SK-N-MC (cell line): ENCODE measurements around the gene PDCD4.

ENCODE experiments used
- DNase-seq: peaks from one replicate; pipeline ENCODE4 v3.0.0-alpha.2; 2011; ENCODE audit warnings: low read depth, low spot score
- H3K27ac ChIP-seq: fragments of 200-600 bp; sonication (generic); 2 replicates; pipeline ENCODE4 v1.5.1; 2016; ENCODE audit warnings: mixed run types
- H3K36me3 ChIP-seq: fragments of 200-600 bp; sonication (generic); 2 replicates; pipeline ENCODE4 v1.6.1; 2017; ENCODE audit warnings: antibody characterized with exemption, low read length, mixed read lengths; ENCODE audit not compliant: insufficient read depth
- H3K4me3 ChIP-seq: fragments of 200-600 bp; sonication (generic); 2 replicates; pipeline ENCODE4 v1.5.1; 2016
- H3K9ac ChIP-seq: fragments of 200-600 bp; sonication (generic); 2 replicates; pipeline ENCODE4 v1.8.0; 2017; ENCODE audit warnings: mixed run types, mixed read lengths; ENCODE audit not compliant: insufficient read length
- H3K9me3 ChIP-seq: fragments of 200-600 bp; sonication (generic); 2 replicates; pipeline ENCODE4 v1.6.1; 2017; ENCODE audit warnings: low read depth, mild to moderate bottlenecking, antibody characterized with exemption, low read length, moderate library complexity, mixed read lengths
- EZH2 ChIP-seq: fragments of 200-600 bp; sonication (generic); IDR thresholded peaks from one replicate; pipeline ENCODE4 v1.6.1; 2017; ENCODE audit warnings: antibody characterized with exemption
- FOXP2 ChIP-seq: optimal IDR thresholded peaks from 2 replicates; pipeline ENCODE3; 2011; ENCODE audit warnings: mild to moderate bottlenecking, moderate library complexity; ENCODE audit not compliant: insufficient read depth; ENCODE audit errors: extremely low read length, control extremely low read depth
- POLR2AphosphoS5 ChIP-seq: IDR thresholded peaks from 2 replicates; pipeline ENCODE4 v1.6.1; 2012; ENCODE audit warnings: mild to moderate bottlenecking, low read depth, low read length, borderline replicate concordance

The PDCD4 gene

DNA sequence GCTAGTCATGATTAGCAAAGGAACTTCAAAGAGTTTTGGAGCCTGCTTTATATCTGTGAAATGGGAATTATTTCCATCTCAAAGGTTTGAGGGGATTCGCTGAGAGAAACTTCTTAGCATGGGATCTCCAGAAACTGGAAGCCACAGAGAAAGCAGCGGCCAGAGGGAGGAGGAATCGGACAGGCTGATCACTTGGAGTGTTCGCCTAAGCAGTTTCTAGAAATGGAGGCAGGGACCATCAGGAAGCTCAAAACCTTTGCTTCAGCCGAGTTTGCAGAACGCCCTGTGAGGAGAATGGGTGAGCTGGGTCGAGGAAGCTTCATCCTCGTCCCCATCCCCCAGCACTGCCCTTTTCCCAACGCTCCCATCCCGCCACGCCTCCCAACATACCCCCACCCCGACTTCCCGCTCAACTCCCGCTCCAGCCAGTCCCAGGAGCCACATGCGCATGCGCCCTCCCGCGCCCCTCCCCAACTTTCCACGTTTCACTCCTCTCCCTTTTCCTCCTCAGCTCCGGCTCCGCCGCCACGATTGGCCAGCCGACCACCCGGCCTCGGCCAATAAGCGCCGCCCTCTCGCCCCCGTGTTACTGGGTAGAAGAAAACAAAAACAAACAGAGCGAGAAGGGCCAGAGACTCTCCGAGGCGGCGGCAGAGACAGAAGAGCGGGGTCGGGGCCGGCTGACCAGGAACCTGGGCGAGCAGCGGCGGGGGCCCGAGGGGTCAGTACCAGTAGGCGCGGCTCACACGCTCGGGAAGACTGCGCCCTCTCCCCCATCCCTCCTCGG lies at the start of gene PDCD4:
Gene PDCD4, plus strand, starts transcription at position 631 of the 787 bp plus-strand sequence. CDS start 4,100 bp downstream, outside the sequence.
- Histone ChIP-seq H3K27ac (peak within 1 kb of the TSS; percentile 81), H3K9ac (peak within 1 kb of the TSS; percentile 83), H3K36me3 (no peaks in the 10 kb centered on the region), H3K9me3 (no peaks in the 10 kb centered on the region), H3K4me3 (peak within 1 kb of the TSS; percentile 83)
- peak; percentile 64 for DNase-seq
- TF ChIP-seq FOXP2 (no peak), POLR2AphosphoS5 (peak; percentile 53; the same call in 1 of the 2 replicates), EZH2 (no peak)

DNA sequence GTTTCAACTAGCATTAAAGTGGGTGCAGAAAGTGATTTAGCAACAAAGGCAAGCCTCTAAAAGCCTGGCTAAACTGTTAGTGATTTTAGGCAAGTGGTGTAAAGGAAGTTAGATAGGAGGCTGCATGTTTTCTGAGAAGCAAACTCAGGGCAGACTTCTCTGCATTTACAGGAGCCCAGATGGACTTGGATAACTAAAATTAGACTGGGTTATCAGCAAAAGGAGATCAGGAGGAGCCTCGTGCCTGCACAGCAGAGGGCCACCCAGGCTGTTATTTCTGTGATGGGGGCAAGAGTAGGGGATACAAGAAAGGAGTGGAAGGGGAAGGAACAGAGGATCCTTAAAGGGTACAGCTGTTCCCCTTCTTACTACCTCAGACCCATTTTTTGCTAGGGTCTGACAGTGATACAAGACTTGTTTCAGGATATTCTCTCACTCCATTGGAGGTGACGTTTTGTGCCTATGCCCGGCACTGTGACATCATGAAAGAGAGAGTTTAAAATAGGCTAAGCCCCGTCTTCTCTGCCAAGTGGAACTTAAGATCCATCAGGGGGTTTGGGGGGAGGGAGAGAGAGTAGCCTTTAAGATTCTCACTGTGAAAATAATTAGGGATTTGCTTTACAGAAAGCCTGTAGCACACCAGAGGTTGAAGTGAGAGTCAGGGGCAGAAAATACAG lies 49.6 kb upstream of the PDCD4 start:
- no peak overlapping the region for H3K27ac ChIP-seq
- no peak overlapping the region for H3K9ac ChIP-seq
- no peak for TF ChIP-seq POLR2AphosphoS5
- no peak for TF ChIP-seq EZH2
- no peak for TF ChIP-seq FOXP2
- no peak overlapping the region for H3K4me3 ChIP-seq
- H3K36me3 ChIP-seq, result no peaks in the 10 kb centered on the region
- DNase-seq, result no peak
- H3K9me3 ChIP-seq, result no peaks in the 10 kb centered on the region

DNA sequence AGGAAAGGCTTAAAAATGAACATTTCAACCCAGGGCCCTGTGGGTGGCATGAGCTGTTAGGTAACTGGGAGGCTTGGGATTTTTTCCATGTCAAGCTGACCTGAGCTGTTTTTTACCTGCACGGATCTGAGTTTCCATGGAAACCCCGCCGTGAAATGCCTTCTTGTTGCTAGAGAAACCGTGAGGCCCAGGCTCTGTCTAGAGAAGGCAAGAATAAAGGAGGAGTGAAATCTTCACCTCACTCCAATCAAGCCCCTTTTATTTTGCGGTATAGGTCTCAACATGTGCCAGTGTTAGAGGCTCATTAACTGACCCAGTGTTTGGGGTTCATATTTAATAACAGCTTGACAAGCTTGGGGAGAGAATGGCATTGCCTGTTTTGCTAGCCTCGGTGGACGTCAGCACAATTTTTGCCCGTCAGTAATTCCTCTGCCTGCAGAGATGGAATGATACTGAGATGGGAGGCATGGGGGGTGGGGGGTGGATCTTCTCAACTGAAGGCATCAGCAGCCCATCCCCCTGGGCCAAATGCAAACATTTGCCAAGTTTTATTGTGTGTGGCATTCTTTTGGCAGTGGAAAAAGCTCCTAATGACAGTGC lies 48.9 kb upstream of the PDCD4 start:
- Histone ChIP-seq H3K9me3 (no peaks in the 10 kb centered on the region), H3K4me3 (no peak overlapping the region), H3K9ac (no peak overlapping the region), H3K36me3 (no peaks in the 10 kb centered on the region), H3K27ac (no peak overlapping the region)
- no peak for TF ChIP-seq POLR2AphosphoS5
- TF ChIP-seq FOXP2, result no peak
- TF ChIP-seq EZH2, result no peak
- no peak for DNase-seq

DNA sequence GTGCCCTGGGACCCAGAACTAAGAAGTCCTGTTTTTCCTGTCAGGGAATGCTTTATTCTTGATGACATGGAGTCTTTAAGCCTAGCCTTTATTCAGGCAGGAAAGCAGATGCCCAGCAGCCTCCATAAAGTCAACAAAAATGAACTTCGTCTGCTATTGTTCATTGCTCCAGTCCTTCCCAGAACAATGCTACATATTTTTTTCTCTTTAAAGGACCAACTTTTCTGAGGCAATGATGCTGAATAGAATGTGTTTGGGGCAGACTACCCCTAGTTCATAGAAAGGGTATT lies 47.6 kb upstream of the PDCD4 start:
- H3K27ac ChIP-seq, result no peak overlapping the region
- no peaks in the 10 kb centered on the region for H3K36me3 ChIP-seq
- no peak for DNase-seq
- TF ChIP-seq EZH2 (no peak), POLR2AphosphoS5 (no peak), FOXP2 (no peak)
- H3K4me3 ChIP-seq, result no peak overlapping the region
- no peaks in the 10 kb centered on the region for H3K9me3 ChIP-seq
- H3K9ac ChIP-seq, result no peak overlapping the region

- Histone ChIP-seq H3K36me3 (no peaks in the 10 kb centered on the region), H3K9ac (no peak overlapping the region), H3K27ac (no peak overlapping the region), H3K9me3 (no peaks in the 10 kb centered on the region), H3K4me3 (no peak overlapping the region)
- no peak for DNase-seq
- TF ChIP-seq FOXP2, result no peak
- no peak for TF ChIP-seq POLR2AphosphoS5
- TF ChIP-seq EZH2, result no peak
These were observed 47.1 kb upstream of the PDCD4 start for GRCh38 chr10:110824660-110825059.

DNA sequence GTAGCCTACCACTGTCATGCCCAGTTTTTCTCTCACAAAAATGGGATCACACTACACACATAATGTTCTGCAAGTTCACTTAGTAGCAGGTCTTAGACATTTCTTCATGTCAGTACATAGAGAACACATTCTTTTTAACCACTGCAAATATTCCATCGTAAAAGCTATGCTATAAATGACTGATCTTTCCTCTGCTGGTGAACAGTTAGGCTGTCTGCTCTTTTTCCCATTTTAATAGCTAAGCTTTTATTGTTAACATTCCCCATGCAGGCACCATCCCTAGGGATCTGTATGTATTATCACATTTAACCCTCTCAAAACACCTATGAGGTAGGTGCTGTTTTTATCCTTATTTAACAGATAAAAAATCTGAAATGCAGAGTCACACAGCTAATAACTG lies 46.2 kb upstream of the PDCD4 start:
- H3K36me3 ChIP-seq, result no peaks in the 10 kb centered on the region
- no peak overlapping the region for H3K4me3 ChIP-seq
- H3K9ac ChIP-seq, result no peak overlapping the region
- DNase-seq, result no peak
- no peak overlapping the region for H3K27ac ChIP-seq
- no peaks in the 10 kb centered on the region for H3K9me3 ChIP-seq
- TF ChIP-seq EZH2 (no peak), POLR2AphosphoS5 (no peak), FOXP2 (no peak)

GRCh38 chr10:110827410-110827809 lies 44.3 kb upstream of the PDCD4 start:
- DNase-seq, result no peak
- no peaks in the 10 kb centered on the region for H3K9me3 ChIP-seq
- H3K27ac ChIP-seq, result no peak overlapping the region
- H3K4me3 ChIP-seq, result no peak overlapping the region
- no peaks in the 10 kb centered on the region for H3K36me3 ChIP-seq
- TF ChIP-seq FOXP2 (no peak), POLR2AphosphoS5 (no peak), EZH2 (no peak)
- H3K9ac ChIP-seq, result no peak overlapping the region

GRCh38 chr10:110827875-110828274 lies 43.9 kb upstream of the PDCD4 start:
- Histone ChIP-seq H3K9ac (no peak overlapping the region), H3K4me3 (no peak overlapping the region), H3K9me3 (no peaks in the 10 kb centered on the region), H3K36me3 (no peaks in the 10 kb centered on the region), H3K27ac (no peak overlapping the region)
- no peak for DNase-seq
- TF ChIP-seq EZH2, result no peak
- TF ChIP-seq FOXP2, result no peak
- no peak for TF ChIP-seq POLR2AphosphoS5

DNA sequence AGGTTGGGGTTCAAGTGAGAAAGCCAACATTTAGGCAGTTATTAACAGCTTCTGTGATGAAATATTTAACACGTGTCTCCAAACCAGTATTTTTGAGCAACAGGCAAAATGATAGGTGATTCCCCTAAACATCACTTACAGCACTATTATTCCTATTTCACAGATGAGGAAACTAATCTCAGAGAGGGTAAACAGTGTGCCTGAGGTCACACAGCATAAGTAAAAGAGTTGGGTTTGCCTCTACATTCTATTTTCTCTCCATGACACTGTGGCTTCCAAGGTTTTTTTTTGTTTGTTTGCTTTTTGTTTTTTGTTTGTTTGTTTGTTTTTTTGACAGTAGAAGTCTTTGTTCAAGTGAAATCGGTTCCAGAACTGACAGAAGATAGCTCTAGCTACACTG lies 43.2 kb upstream of the PDCD4 start:
- Histone ChIP-seq H3K36me3 (no peaks in the 10 kb centered on the region), H3K27ac (no peak overlapping the region), H3K9me3 (no peaks in the 10 kb centered on the region), H3K4me3 (no peak overlapping the region), H3K9ac (no peak overlapping the region)
- no peak for DNase-seq
- no peak for TF ChIP-seq EZH2
- no peak for TF ChIP-seq POLR2AphosphoS5
- TF ChIP-seq FOXP2, result no peak
